Measurements from ENCODE around the gene HDAC9.

DNA sequence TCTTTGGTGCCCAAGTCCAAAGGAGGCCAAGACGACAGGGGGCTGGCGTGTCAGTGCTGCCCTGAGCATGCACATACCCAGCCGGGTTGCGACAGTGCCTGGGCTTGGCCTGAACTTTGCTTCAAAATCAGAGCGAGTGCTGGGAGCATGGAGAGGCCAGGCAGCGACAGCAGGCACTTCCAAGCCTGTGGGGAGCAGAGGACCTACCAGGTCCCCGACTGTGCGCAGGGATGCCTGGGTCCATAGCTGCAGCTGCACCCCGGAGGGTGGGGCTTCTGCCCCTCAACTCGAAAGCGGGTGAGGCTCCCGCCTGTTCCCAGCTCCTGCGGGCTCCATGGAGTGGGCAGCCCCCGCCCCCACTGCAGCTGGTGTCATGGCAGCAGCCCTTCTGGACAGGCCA lies 79.1 kb downstream of the HDAC9 start:
- TF ChIP-seq, protein P1, sequence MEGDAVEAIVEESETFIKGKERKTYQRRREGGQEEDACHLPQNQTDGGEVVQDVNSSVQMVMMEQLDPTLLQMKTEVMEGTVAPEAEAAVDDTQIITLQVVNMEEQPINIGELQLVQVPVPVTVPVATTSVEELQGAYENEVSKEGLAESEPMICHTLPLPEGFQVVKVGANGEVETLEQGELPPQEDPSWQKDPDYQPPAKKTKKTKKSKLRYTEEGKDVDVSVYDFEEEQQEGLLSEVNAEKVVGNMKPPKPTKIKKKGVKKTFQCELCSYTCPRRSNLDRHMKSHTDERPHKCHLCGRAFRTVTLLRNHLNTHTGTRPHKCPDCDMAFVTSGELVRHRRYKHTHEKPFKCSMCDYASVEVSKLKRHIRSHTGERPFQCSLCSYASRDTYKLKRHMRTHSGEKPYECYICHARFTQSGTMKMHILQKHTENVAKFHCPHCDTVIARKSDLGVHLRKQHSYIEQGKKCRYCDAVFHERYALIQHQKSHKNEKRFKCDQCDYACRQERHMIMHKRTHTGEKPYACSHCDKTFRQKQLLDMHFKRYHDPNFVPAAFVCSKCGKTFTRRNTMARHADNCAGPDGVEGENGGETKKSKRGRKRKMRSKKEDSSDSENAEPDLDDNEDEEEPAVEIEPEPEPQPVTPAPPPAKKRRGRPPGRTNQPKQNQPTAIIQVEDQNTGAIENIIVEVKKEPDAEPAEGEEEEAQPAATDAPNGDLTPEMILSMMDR (IDR thresholded peaks at IDR 0.05) = no peak
- no peak for TF ChIP-seq ZFX (IDR thresholded peaks at IDR 0.05; ENCODE audit: borderline replicate concordance)

Data from 22Rv1 (cell line).